ENCODE data around the gene OR52I2. TPM values are rescaled to one million over a fixed set of nuclear protein-coding genes. Genes with fewer than 3 reads are reported as not detected.

The OR52I2 gene
- total and polyA plus RNA-seq, 5 donors from 2014 or later = not detected

- Histone ChIP-seq H3K36me3 (ENCODE audit: control insufficient read depth, insufficient read depth, low read length) (no peaks in the 10 kb centered on the region), H3K27ac (ENCODE audit: insufficient read depth, low read length, poor library complexity, severe bottlenecking) (no peak overlapping the region), H3K27me3 (ENCODE audit: control insufficient read depth, insufficient read depth, low read length) (peaks cover 6% of the 10 kb centered on the region), H3K4me3 (ENCODE audit: low read depth, low read length) (no peak overlapping the region), H3K4me1 (ENCODE audit: control insufficient read depth, insufficient read depth, low read length, poor library complexity, severe bottlenecking) (no peaks in the 10 kb centered on the region), H3K9me3 (ENCODE audit: control insufficient read depth in 2 of 2, low read length in 2 of 2) (no peaks in the 10 kb centered on the region)
- H3K4me1 Mint-ChIP-seq = peaks cover 0 to 2% (median 0%) of the 10 kb centered on the region in 4 donors
- DNase-seq = no peak
- H3K27ac Mint-ChIP-seq = no peak overlapping the region
- H3K27me3 Mint-ChIP-seq = peaks cover 24% of the 10 kb centered on the region
- H3K4me3 Mint-ChIP-seq = no peak overlapping the region
- no peak for ATAC-seq (ENCODE audit: low read depth in 2 of 2)
- peaks cover 3% of the 10 kb centered on the region for H3K36me3 Mint-ChIP-seq
- peaks cover 0 to 2% (median 0%) of the 10 kb centered on the region in 7 donors for H3K9me3 Mint-ChIP-seq
These were observed 1.4 kb upstream of the OR52I2 start for GRCh38 chr11:4580124-4580523.

GRCh38 chr11:4589017-4589416 lies 7.5 kb downstream of the OR52I2 start:
- no peak overlapping the region for H3K27ac ChIP-seq (ENCODE audit: insufficient read depth, low read length, poor library complexity, severe bottlenecking)
- H3K9me3 ChIP-seq (ENCODE audit: control insufficient read depth in 2 of 2, low read length in 2 of 2) = no peaks in the 10 kb centered on the region
- DNase-seq (no peak), ATAC-seq (ENCODE audit: low read depth in 2 of 2) (no peak)
- H3K4me3 ChIP-seq (ENCODE audit: low read depth, low read length) = no peak overlapping the region
- H3K36me3 ChIP-seq (ENCODE audit: control insufficient read depth, insufficient read depth, low read length) = no peaks in the 10 kb centered on the region
- Mint-ChIP-seq H3K4me3 (no peak overlapping the region), H3K27ac (no peak overlapping the region), H3K27me3 (peaks cover 24% of the 10 kb centered on the region), H3K36me3 (no peaks in the 10 kb centered on the region), H3K9me3 (no peaks in the 10 kb centered on the region), H3K4me1 (no peaks in the 10 kb centered on the region)
- H3K27me3 ChIP-seq (ENCODE audit: control insufficient read depth, insufficient read depth, low read length) = peaks cover 7% of the 10 kb centered on the region
- H3K4me1 ChIP-seq (ENCODE audit: control insufficient read depth, insufficient read depth, low read length, poor library complexity, severe bottlenecking) = no peaks in the 10 kb centered on the region

- Histone ChIP-seq H3K36me3 (ENCODE audit: control insufficient read depth, insufficient read depth, low read length) (peaks cover 4% of the 10 kb centered on the region), H3K4me1 (ENCODE audit: control insufficient read depth, insufficient read depth, low read length, poor library complexity, severe bottlenecking) (no peaks in the 10 kb centered on the region), H3K27me3 (ENCODE audit: control insufficient read depth, insufficient read depth, low read length) (no peaks in the 10 kb centered on the region), H3K9me3 (ENCODE audit: control insufficient read depth in 2 of 2, low read length in 2 of 2) (no peaks in the 10 kb centered on the region), H3K4me3 (ENCODE audit: low read depth, low read length) (no peak within 1 kb of the TSS), H3K27ac (ENCODE audit: insufficient read depth, low read length, poor library complexity, severe bottlenecking) (no peak within 1 kb of the TSS)
- peaks cover 21% of the 10 kb centered on the region for H3K36me3 Mint-ChIP-seq
- no peak within 1 kb of the TSS for H3K27ac Mint-ChIP-seq
- no peak for DNase-seq
- no peaks in the 10 kb centered on the region for H3K9me3 Mint-ChIP-seq
- peaks cover 9% of the 10 kb centered on the region for H3K27me3 Mint-ChIP-seq
- peaks cover 0 to 6% (median 3%) of the 10 kb centered on the region in 4 donors for H3K4me1 Mint-ChIP-seq
- no peak for ATAC-seq (ENCODE audit: low read depth in 2 of 2)
- no peak within 1 kb of the TSS for H3K4me3 Mint-ChIP-seq
These were observed 12.2 kb downstream of the OR52I2 start, which contains the start of gene OR52I1 for GRCh38 chr11:4593739-4594138. Gene OR52I1 (plus strand): TSS chr11:4594039. CDS start chr11:4594039, 0 bp downstream.

- Mint-ChIP-seq H3K27ac (peak overlapping the region in 1 of 3 donors; percentile 45), H3K4me1 (peaks cover 25 to 57% (median 38%) of the 10 kb centered on the region in 4 donors), H3K36me3 (peaks cover 43% of the 10 kb centered on the region), H3K9me3 (no peaks in the 10 kb centered on the region), H3K4me3 (peak overlapping the region in 2 of 4 donors; percentile 8 to 33), H3K27me3 (no peaks in the 10 kb centered on the region)
- DNase-seq (no peak), ATAC-seq (ENCODE audit: low read depth in 2 of 2) (no peak)
- Histone ChIP-seq H3K27ac (ENCODE audit: insufficient read depth, low read length, poor library complexity, severe bottlenecking) (no peak overlapping the region), H3K9me3 (ENCODE audit: control insufficient read depth in 2 of 2, low read length in 2 of 2) (no peaks in the 10 kb centered on the region), H3K27me3 (ENCODE audit: control insufficient read depth, insufficient read depth, low read length) (no peaks in the 10 kb centered on the region), H3K4me3 (ENCODE audit: low read depth, low read length) (no peak overlapping the region), H3K36me3 (ENCODE audit: control insufficient read depth, insufficient read depth, low read length) (peaks cover 40% of the 10 kb centered on the region), H3K4me1 (ENCODE audit: control insufficient read depth, insufficient read depth, low read length, poor library complexity, severe bottlenecking) (peaks cover 24% of the 10 kb centered on the region)
These were observed 23.5 kb downstream of the OR52I2 start for GRCh38 chr11:4605057-4605456.

- H3K27ac Mint-ChIP-seq = peak overlapping the region in 2 of 3 donors; percentile 95 to 97
- H3K27me3 ChIP-seq (ENCODE audit: control insufficient read depth, insufficient read depth, low read length) = no peaks in the 10 kb centered on the region
- H3K9me3 Mint-ChIP-seq = no peaks in the 10 kb centered on the region
- DNase-seq (no peak), ATAC-seq (ENCODE audit: low read depth in 2 of 2) (no peak)
- H3K27me3 Mint-ChIP-seq = no peaks in the 10 kb centered on the region
- H3K9me3 ChIP-seq (ENCODE audit: control insufficient read depth in 2 of 2, low read length in 2 of 2) = no peaks in the 10 kb centered on the region
- peak overlapping the region; percentile 84 to 97 (median 96) for H3K4me3 Mint-ChIP-seq
- H3K27ac ChIP-seq (ENCODE audit: insufficient read depth, low read length, poor library complexity, severe bottlenecking) = no peak overlapping the region
- peaks cover 31 to 63% (median 43%) of the 10 kb centered on the region in 4 donors for H3K4me1 Mint-ChIP-seq
- peaks cover 31% of the 10 kb centered on the region for H3K4me1 ChIP-seq (ENCODE audit: control insufficient read depth, insufficient read depth, low read length, poor library complexity, severe bottlenecking)
- H3K36me3 ChIP-seq (ENCODE audit: control insufficient read depth, insufficient read depth, low read length) = peaks cover 27% of the 10 kb centered on the region
- peak overlapping the region; percentile 94 for H3K4me3 ChIP-seq (ENCODE audit: low read depth, low read length)
- H3K36me3 Mint-ChIP-seq = peaks cover 29% of the 10 kb centered on the region
These were observed 24.9 kb downstream of the OR52I2 start for GRCh38 chr11:4606231-4607015.

- Mint-ChIP-seq H3K27me3 (no peaks in the 10 kb centered on the region), H3K9me3 (no peaks in the 10 kb centered on the region), H3K4me3 (peak overlapping the region; percentile 84 to 97 (median 96)), H3K27ac (peak overlapping the region; percentile 8 to 97 (median 95)), H3K36me3 (peaks cover 25% of the 10 kb centered on the region), H3K4me1 (peaks cover 31 to 63% (median 43%) of the 10 kb centered on the region in 4 donors)
- Histone ChIP-seq H3K4me3 (ENCODE audit: low read depth, low read length) (peak overlapping the region; percentile 94), H3K9me3 (ENCODE audit: control insufficient read depth in 2 of 2, low read length in 2 of 2) (no peaks in the 10 kb centered on the region), H3K36me3 (ENCODE audit: control insufficient read depth, insufficient read depth, low read length) (peaks cover 20% of the 10 kb centered on the region), H3K27ac (ENCODE audit: insufficient read depth, low read length, poor library complexity, severe bottlenecking) (no peak overlapping the region), H3K4me1 (ENCODE audit: control insufficient read depth, insufficient read depth, low read length, poor library complexity, severe bottlenecking) (peaks cover 31% of the 10 kb centered on the region), H3K27me3 (ENCODE audit: control insufficient read depth, insufficient read depth, low read length) (no peaks in the 10 kb centered on the region)
- peak in 1 of 3 donors; percentile 10 for DNase-seq
- ATAC-seq (ENCODE audit: low read depth in 2 of 2) = no peak
These were observed 25.6 kb downstream of the OR52I2 start for GRCh38 chr11:4607096-4607495.

- Mint-ChIP-seq H3K4me1 (peaks cover 31 to 63% (median 43%) of the 10 kb centered on the region in 4 donors), H3K36me3 (peaks cover 18% of the 10 kb centered on the region)
- peak; percentile 90 to 97 (median 94) for DNase-seq
These were observed 26.5 kb downstream of the OR52I2 start, which contains the start of gene TRIM68 for GRCh38 chr11:4607781-4608666. Gene TRIM68 (minus strand): TSS chr11:4608231. CDS start chr11:4605504, 2,727 bp downstream.

More at GRCh38 chr11:4607781-4608666, 26.5 kb downstream of the OR52I2 start, which contains the start of gene TRIM68:
- H3K9me3 Mint-ChIP-seq = no peaks in the 10 kb centered on the region
- no peaks in the 10 kb centered on the region for H3K27me3 Mint-ChIP-seq
- peak within 1 kb of the TSS; percentile 94 for H3K4me3 ChIP-seq (ENCODE audit: low read depth, low read length)
- H3K36me3 ChIP-seq (ENCODE audit: control insufficient read depth, insufficient read depth, low read length) = peaks cover 14% of the 10 kb centered on the region
- H3K27me3 ChIP-seq (ENCODE audit: control insufficient read depth, insufficient read depth, low read length) = no peaks in the 10 kb centered on the region
- H3K9me3 ChIP-seq (ENCODE audit: control insufficient read depth in 2 of 2, low read length in 2 of 2) = no peaks in the 10 kb centered on the region
- peak within 1 kb of the TSS; percentile 80 for H3K27ac ChIP-seq (ENCODE audit: insufficient read depth, low read length, poor library complexity, severe bottlenecking)
- peak within 1 kb of the TSS; percentile 84 to 97 (median 96) for H3K4me3 Mint-ChIP-seq
- H3K4me1 ChIP-seq (ENCODE audit: control insufficient read depth, insufficient read depth, low read length, poor library complexity, severe bottlenecking) = peaks cover 31% of the 10 kb centered on the region
- peak; percentile 100 for ATAC-seq (ENCODE audit: low read depth in 2 of 2)
- peak within 1 kb of the TSS; percentile 94 to 97 (median 95) for H3K27ac Mint-ChIP-seq

All from CD4-positive, CD25-positive, alpha-beta regulatory T cell (primary cell).